ENCODE results near the gene MPST. TPM values are rescaled to one million over a fixed set of nuclear protein-coding genes. Genes with fewer than 3 reads are reported as not detected.

Gene MPST
- total RNA-seq, 2 experiments from 2014 or later = 8.5 to 9.1 TPM

DNA sequence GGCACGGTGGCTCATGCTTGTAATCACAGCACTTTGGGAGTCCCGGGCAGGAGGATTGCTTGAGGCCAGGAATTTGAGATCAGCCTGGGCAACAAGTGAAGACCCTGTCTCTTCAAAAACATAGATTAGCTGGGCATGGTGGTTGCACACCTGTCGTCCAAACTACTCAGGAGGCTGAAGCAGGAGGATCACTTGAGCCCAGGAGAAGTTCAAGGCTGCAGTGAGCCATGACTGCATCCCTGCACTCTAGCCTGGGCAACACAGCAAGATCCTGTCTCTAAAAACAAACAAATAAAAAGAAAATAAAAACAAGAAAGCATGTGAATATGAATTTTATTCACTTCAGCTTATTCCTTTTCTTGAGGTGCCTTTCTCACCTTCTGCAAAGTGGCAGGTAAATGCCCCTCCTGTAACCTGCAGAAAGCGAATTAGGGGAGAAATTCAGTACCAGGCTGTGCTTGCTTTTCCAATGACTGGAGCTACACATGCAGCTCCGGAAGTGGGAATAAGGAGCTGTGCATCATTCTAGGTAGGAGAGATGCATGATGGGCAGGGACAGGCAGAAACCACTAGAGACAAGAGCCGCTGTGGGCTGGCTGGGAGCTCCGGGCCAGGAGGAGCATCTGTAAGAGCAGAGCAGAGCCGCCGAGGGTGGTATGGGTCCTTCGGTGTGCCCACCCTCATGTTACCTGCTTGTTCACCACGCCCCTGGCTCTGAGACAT is 17.3 kb downstream of the MPST start:
- intact Hi-C loops (cut with micrococcal nuclease) = no loop called here
- Mint-ChIP-seq H3K36me3 (ENCODE audit: low read depth) (no peaks in the 10 kb centered on the region), H3K27me3 (peaks cover 5% of the 10 kb centered on the region), H3K4me1 (ENCODE audit: low read depth) (peaks cover 8% of the 10 kb centered on the region), H3K4me3 (no peak overlapping the region), H3K9me3 (no peaks in the 10 kb centered on the region), H3K27ac (no peak overlapping the region)
- ChIA-PET CTCF (interaction anchor here (0.8 to 1.2 kb wide), 3 partner anchors 9 to 161 kb away, joined by 3 read pairs; no protein-coding TSS in a partner anchor), POLR2A (interaction anchor here (1.3 kb wide), 1 partner anchor 11 kb away, joined by 4 read pairs; no protein-coding TSS in a partner anchor)
- DNase-seq (no peak), ATAC-seq (no peak)
- TF ChIP-seq, protein P1, sequence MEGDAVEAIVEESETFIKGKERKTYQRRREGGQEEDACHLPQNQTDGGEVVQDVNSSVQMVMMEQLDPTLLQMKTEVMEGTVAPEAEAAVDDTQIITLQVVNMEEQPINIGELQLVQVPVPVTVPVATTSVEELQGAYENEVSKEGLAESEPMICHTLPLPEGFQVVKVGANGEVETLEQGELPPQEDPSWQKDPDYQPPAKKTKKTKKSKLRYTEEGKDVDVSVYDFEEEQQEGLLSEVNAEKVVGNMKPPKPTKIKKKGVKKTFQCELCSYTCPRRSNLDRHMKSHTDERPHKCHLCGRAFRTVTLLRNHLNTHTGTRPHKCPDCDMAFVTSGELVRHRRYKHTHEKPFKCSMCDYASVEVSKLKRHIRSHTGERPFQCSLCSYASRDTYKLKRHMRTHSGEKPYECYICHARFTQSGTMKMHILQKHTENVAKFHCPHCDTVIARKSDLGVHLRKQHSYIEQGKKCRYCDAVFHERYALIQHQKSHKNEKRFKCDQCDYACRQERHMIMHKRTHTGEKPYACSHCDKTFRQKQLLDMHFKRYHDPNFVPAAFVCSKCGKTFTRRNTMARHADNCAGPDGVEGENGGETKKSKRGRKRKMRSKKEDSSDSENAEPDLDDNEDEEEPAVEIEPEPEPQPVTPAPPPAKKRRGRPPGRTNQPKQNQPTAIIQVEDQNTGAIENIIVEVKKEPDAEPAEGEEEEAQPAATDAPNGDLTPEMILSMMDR (IDR thresholded peaks at IDR 0.05) = no peak

DNA sequence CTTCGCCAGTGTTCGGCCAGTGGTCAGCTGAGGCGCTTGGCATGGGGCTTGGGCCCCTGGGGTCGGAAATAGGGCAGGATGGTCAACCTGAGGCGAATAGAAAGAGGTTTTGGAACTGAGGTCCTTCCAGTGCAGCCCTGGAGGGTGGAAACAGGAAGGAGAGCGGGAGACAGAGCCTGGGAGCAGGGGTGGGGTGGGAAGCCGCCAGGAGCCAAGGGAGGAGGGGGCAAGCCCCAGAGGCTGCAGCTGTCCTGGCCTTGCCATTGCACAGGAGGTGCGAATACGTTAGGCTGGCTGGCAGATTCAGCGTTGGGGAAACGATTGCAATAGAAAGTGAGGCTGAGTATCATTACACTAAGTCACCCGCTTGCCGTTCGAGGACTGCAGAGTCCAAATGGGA is 18.1 kb downstream of the MPST start:
- POLR2A ChIA-PET = interaction anchor here (1.1 kb wide), 1 partner anchor 13 kb away, joined by 3 read pairs; the partner anchor contains the start of gene KCTD17

DNA sequence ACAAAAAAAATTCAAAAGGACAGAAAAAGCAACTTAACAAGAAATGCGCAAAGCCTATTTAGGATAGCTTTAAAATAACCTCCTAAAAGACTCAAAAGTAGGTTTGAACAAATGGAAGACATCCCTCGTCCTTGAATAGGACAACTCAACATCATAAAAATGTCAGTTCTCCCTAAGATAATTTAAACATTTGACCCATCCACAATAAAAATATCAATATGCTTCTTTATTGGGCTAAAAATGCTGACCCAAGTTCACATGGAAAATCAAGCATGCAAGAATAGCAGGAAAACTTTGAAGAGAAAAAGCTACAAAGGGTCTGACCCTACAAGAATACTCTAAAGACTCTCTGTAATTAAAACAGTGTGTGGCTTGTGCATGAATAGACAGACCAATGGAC is 19.9 kb downstream of the MPST start:
- H3K4me3 Mint-ChIP-seq = no peak overlapping the region
- DNase-seq (no peak), ATAC-seq (no peak)
- CTCF ChIA-PET = interaction anchor here (1.2 to 2.1 kb wide), 2 partner anchors 52 to 183 kb away, joined by 3 to 7 read pairs; no protein-coding TSS in a partner anchor
- H3K36me3 Mint-ChIP-seq (ENCODE audit: low read depth) = no peaks in the 10 kb centered on the region
- H3K27ac Mint-ChIP-seq = no peak overlapping the region
- POLR2A ChIA-PET = interaction anchor here (1.1 kb wide), 2 partner anchors 10 to 19 kb away, joined by 3 read pairs; no protein-coding TSS in a partner anchor
- no peaks in the 10 kb centered on the region for H3K9me3 Mint-ChIP-seq
- intact Hi-C loops (cut with micrococcal nuclease) = no loop called here
- TF ChIP-seq, protein P1 (IDR thresholded peaks at IDR 0.05) = no peak
- peaks cover 8% of the 10 kb centered on the region for H3K4me1 Mint-ChIP-seq (ENCODE audit: low read depth)
- peaks cover 5% of the 10 kb centered on the region for H3K27me3 Mint-ChIP-seq

More for the DNA sequence above, 18.1 kb downstream of the MPST start:
- intact Hi-C loops (cut with micrococcal nuclease) = no loop called here
- CTCF ChIA-PET = interaction anchor here (0.8 to 0.9 kb wide), 3 partner anchors 8 to 162 kb away, joined by 3 read pairs; no protein-coding TSS in a partner anchor
- DNase-seq = no peak
- no peak for ATAC-seq
- no peak overlapping the region for H3K27ac Mint-ChIP-seq
- TF ChIP-seq, protein P1 (IDR thresholded peaks at IDR 0.05) = no peak
- H3K27me3 Mint-ChIP-seq = peaks cover 5% of the 10 kb centered on the region
- H3K4me1 Mint-ChIP-seq (ENCODE audit: low read depth) = peaks cover 8% of the 10 kb centered on the region
- H3K4me3 Mint-ChIP-seq = no peak overlapping the region
- no peaks in the 10 kb centered on the region for H3K36me3 Mint-ChIP-seq (ENCODE audit: low read depth)
- no peaks in the 10 kb centered on the region for H3K9me3 Mint-ChIP-seq

DNA sequence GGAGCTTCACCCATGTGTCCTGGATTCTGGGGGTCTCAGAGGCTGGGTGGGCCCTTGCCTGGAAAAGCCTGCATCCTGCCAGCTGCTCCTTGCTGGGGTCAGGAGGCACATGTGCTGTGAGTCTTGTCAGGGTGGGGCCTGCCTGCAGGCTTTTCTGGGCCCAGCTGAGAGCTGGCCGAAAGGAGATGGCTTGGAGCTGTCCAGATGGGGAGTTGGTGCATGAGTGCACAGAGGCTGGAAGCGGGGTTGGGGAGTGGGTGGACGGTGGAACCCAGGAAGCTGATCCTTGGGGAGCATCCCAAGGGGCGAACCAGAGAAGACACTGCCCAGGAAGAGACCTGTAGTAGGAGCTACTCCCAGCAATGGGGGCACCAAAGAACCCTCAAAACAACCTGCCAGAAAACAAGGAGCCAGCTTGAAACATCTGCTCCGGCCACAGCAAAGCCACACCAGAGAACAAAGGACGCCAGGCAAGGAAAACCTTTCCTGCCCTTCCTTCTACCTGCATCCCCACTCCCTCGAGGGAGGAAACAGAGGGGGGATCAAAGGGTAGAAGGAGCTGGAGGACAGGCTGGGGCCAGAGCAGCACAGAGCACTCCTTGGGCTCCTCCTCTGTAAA is 23.8 kb downstream of the MPST start:
- ChIA-PET POLR2A (interaction anchor here (1.2 to 2.0 kb wide), 2 partner anchors 13 to 50 kb away, joined by 3 to 9 read pairs; no protein-coding TSS in a partner anchor), CTCF (interaction anchor here (0.7 to 3.4 kb wide), 22 partner anchors 8 to 496 kb away, joined by 3 to 19 read pairs (median 4); partner anchors contain the start of gene TST)
- peaks cover 21% of the 10 kb centered on the region for H3K4me1 Mint-ChIP-seq (ENCODE audit: low read depth)
- no peaks in the 10 kb centered on the region for H3K9me3 Mint-ChIP-seq
- no peak for ATAC-seq
- TF ChIP-seq, protein P1 (IDR thresholded peaks at IDR 0.05) = no peak
- DNase-seq = no peak
- intact Hi-C loops (cut with micrococcal nuclease) = no loop called here
- H3K36me3 Mint-ChIP-seq (ENCODE audit: low read depth) = no peaks in the 10 kb centered on the region
- no peak overlapping the region for H3K4me3 Mint-ChIP-seq
- peaks cover 1% of the 10 kb centered on the region for H3K27me3 Mint-ChIP-seq
- no peak overlapping the region for H3K27ac Mint-ChIP-seq

All from activated CD8-positive, alpha-beta T cell treated with anti-CD3 and anti-CD28 coated beads for 36 hours (primary cell).